ENCODE results near the gene KASH5. TPM values are rescaled to one million over a fixed set of nuclear protein-coding genes. Genes with fewer than 3 reads are reported as not detected.

KASH5 gene
- total and polyA plus RNA-seq, 2 of the 8 experiments (the other 6 are each of a cell fraction or from before 2014, with no cell fraction given) = 0.05 to 0.19 TPM

- TF ChIP-seq CREB1 (IDR thresholded peaks at IDR 0.05) = 0 out of 2 replicates have a peak, but pooled peaks have one; percentile 33
- TF ChIP-seq YY1 (IDR thresholded peaks at IDR 0.05; ENCODE audit: low read depth, low read length) = no peak
- no peak for TF ChIP-seq EGR1 (IDR thresholded peaks at IDR 0.05; ENCODE audit: borderline replicate concordance, low read depth, low read length)
- TF ChIP-seq KDM5A (IDR thresholded peaks at IDR 0.05; ENCODE audit: low read length) = peak; percentile 40; the same call in 1 of the 2 replicates
- TF ChIP-seq BRCA1 (IDR thresholded peaks at IDR 0.05; ENCODE audit: low read depth, low read length) = peak; percentile 78
- no peak for TF ChIP-seq SIX5 (IDR thresholded peaks at IDR 0.05; ENCODE audit: low read depth, low read length)
- TF ChIP-seq EP300 (IDR thresholded peaks at IDR 0.05; ENCODE audit: borderline replicate concordance in 1 of 2, low read depth in 2 of 2, low read length in 2 of 2) = no peak
- no peak for TF ChIP-seq RFX5 (IDR thresholded peaks at IDR 0.05; ENCODE audit: borderline replicate concordance, low read depth, low read length)
- no peak for TF ChIP-seq EZH2 (IDR thresholded peaks at IDR 0.05; ENCODE audit: low read depth, low read length, severe bottlenecking)
- no peak for TF ChIP-seq BACH1 (IDR thresholded peaks at IDR 0.05; ENCODE audit: low read length)
- peak; percentile 31 for TF ChIP-seq KDM4A (IDR thresholded peaks at IDR 0.05; ENCODE audit: low read depth, low read length, severe bottlenecking)
- peak; percentile 51 to 86 for TF ChIP-seq POLR2A (IDR thresholded peaks at IDR 0.05; ENCODE audit: control extremely low read depth in 1 of 2, low read depth in 2 of 2, low read length in 2 of 2)
- no peak for TF ChIP-seq BCL11A (IDR thresholded peaks at IDR 0.05; ENCODE audit: low read depth in 2 of 2, low read length in 2 of 2)
- TF ChIP-seq, protein P1, sequence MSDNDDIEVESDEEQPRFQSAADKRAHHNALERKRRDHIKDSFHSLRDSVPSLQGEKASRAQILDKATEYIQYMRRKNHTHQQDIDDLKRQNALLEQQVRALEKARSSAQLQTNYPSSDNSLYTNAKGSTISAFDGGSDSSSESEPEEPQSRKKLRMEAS (IDR thresholded peaks at IDR 0.05) = no peak
- TF ChIP-seq NRF1 (IDR thresholded peaks at IDR 0.05; ENCODE audit: low read depth, low read length) = no peak
- TF ChIP-seq, protein P2, sequence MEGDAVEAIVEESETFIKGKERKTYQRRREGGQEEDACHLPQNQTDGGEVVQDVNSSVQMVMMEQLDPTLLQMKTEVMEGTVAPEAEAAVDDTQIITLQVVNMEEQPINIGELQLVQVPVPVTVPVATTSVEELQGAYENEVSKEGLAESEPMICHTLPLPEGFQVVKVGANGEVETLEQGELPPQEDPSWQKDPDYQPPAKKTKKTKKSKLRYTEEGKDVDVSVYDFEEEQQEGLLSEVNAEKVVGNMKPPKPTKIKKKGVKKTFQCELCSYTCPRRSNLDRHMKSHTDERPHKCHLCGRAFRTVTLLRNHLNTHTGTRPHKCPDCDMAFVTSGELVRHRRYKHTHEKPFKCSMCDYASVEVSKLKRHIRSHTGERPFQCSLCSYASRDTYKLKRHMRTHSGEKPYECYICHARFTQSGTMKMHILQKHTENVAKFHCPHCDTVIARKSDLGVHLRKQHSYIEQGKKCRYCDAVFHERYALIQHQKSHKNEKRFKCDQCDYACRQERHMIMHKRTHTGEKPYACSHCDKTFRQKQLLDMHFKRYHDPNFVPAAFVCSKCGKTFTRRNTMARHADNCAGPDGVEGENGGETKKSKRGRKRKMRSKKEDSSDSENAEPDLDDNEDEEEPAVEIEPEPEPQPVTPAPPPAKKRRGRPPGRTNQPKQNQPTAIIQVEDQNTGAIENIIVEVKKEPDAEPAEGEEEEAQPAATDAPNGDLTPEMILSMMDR (IDR thresholded peaks at IDR 0.05; ENCODE audit: control extremely low read depth in 1 of 3, insufficient read depth in 1 of 3, low read depth in 1 of 3, low read length in 3 of 3) = no peak
- TF ChIP-seq TCF12 (IDR thresholded peaks at IDR 0.05; ENCODE audit: low read depth, low read length) = no peak
These were observed 63.6 kb downstream of the KASH5 start, which contains the start of gene PIH1D1 (continued) for GRCh38 chr19:49451430-49452181.
